GM19324 (cell line): ENCODE results near the gene ZBTB18.
"Not testable (repeated sequence)": the region's sequence is repeated elsewhere in the genome, so short reads cannot be mapped to it uniquely, and the experiment has no call there.

ENCODE experiments used
- ATAC-seq: cut with Tn5 transposase; IDR thresholded peaks from one replicate; pipeline ENCODE4 v1.9.1; 2021; ENCODE audit warnings: mild to moderate bottlenecking, moderate library complexity; ENCODE audit not compliant: unreplicated experiment, low FRiP score

Gene ZBTB18

DNA sequence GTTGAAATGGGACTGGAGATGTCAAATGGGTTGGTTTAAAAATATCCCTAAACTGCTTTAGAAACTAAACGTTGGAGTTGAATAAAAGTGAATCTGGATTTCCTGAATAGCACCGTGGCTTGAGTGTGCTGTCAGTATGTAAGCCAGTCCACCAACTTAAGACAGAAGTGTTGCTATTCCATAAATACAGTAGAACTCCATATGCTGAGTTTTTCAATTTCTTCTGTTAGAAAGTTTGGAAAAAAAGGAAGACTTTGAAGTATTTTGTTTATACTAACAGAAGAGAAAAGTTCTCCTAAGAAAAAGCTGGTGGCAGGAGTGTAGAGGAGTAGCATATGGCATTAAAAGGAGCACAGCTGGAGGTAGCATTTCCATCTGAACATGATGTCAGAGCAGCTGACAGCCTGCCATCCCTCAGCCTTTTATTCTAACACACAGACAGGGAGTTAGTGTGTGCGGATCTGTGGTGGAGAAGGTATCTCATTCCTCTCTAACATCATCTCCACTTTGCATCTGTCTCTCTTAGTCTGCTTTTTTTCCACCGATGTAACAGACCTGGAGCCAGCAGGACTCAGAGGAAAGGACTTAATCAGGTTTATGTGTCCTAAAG is at the start of gene ZBTB18:
Gene ZBTB18, plus strand, starts transcription at position 449 of the 610 bp plus-strand sequence. Its CDS starts 149 bp downstream, at position 598.
- ATAC-seq: no peak

DNA sequence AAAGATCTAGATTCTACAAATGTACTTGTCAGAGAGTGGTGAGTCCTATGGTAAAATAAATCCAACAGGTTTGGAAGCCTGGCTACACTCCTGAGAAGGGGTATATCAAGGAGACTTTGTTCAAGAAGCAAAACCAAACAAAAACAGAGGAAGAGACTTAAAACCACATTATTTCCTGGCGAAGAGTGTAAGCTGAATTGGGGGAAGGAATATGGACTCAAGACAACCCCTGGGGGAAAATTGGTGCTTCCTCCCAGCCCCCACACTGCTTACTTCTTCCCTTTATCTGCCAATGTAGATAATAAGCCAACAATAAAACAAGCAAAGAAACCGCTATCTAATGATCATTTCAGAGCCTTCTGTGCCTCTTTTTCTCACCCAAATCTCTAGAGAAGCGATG is 48.4 kb upstream of the ZBTB18 start:
- ATAC-seq: no peak

DNA sequence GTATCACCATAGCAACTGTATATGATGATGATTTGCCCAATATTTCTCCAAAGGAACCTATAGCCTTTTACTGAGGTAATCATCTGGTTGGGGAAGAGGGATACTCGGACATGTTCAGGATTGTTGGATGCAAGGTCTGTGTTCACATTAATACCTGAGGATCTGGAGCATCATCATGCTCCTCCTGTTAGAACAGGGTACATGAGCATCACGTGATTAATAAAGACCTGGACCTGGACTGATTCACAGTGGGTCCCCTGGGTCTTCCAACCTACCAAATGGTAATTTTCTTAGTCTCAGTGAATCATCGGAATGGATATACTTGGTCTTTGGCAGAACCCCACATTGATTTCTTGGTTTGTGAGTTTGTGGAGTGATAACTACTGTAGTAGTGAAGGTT is 45.6 kb upstream of the ZBTB18 start:
- ATAC-seq: no peak

DNA sequence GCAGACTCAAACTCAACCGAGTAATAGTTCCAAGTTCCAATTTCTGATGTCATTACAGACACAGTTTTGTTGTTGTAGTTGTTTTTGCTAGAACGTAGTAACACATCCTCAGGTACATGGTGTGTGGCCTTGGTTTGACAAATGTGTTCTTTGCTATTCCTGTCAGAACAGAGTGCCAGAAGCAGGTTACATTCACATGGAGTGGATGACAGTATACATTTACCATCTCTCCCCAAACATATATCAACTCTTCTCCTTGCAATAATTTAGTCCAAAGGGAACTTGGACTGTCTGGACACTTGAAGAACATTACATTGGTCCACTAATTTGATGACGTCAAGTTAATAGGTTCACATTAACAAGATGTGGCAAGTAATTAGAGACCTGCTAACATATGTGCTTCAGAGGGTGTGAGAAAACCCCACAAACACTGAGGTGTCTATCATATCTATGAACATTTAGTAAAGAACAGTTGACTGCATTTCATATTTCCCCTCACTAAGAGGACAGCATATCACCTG is 44.6 kb upstream of the ZBTB18 start:
- no peak for ATAC-seq

DNA sequence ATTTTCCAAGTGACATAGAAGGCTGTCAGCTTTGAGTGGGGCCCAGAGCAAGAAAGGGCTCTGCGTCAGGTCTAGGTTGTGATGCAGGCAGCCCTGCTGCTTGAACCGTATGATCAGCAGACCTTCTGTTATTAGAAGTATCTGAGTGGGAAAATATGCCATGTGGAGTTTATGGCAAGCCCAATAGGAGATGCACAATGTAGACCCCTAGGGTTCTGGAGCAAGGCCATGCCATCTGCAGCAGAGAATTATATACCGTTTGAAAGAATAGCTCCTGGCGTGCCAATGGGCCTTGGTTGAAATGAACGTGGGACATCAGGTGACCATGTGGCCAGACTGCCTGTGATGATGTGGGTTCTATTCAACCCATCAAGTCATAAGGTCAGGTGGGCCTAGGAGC is 44.1 kb upstream of the ZBTB18 start:
- no peak for ATAC-seq

DNA sequence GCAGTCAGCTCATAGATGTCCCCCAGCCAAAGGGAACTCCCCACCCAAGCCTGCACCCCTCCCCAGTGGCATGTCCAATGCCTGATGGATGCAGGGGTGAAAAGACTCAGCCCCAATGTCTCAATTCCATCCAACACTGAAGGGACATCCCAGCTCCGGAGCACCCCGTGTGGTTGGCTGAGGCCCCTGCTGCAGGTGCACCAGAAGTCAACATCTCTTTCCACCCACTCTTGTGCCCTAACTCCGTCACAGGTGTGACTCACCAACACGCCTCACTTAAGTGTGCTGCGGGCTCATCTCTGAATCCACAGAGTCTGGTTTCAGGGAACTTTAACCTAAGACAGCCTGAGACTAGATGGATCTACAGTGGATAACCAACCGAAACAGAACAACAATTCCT is 40.9 kb upstream of the ZBTB18 start:
- ATAC-seq: no peak

DNA sequence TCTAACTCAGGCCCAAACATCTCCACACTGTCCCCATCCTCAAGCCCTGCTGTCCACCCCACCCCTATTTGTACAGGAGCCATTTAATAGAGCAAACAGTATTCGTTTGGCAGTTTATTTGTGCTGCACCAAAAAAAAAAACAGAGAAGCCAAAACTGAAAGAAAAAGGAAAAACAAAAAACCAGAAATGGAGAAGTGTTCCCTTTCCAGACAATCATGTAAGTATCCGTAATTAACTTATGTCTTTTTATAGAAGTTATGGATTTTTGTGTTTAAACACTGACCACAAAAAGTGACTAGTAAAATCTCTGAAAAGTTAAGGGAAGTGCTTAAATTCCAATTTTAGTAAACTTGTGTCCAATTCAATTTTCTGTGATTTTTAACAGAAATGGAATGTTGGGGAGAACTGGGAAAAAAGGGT is 40.4 kb upstream of the ZBTB18 start:
- ATAC-seq: no peak

DNA sequence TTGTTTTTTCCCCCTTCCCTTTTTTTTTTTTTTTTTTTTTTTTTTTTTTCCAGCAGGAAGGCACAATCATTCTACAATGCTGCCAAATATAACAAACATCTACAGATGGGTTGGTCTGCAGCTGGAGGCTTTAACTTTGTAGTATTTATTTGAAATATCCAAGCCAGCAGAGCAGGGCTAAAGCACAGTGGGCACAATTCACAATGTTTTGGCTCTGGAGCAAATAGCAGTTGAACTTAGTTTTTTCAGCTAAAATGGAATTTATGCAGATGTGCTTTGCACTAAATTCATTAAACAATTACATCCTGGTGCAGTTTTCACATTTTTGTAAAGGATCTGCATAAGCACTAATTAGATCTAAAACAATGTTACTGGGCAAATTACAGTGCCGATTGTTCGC is 39.8 kb upstream of the ZBTB18 start:
- ATAC-seq: no peak

DNA sequence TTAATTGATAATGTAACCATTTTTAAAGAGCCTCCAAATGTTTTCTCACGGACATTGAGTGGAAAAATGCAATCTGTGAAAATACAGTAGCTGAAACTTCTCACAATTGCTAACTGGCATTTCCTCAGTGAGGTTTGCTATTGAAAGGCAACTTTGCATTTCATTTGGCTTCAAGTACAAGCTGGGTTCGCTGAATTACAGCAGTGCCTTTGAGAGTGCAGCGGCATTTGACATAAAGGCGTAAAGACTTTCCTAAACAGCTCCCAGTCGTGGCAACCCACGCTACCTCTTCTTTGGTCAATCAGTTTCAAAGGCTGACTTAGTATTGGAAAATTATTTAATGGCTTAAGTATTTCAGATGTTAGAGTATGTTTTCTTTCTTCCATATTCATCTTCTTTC is 39.3 kb upstream of the ZBTB18 start:
- ATAC-seq: no peak

DNA sequence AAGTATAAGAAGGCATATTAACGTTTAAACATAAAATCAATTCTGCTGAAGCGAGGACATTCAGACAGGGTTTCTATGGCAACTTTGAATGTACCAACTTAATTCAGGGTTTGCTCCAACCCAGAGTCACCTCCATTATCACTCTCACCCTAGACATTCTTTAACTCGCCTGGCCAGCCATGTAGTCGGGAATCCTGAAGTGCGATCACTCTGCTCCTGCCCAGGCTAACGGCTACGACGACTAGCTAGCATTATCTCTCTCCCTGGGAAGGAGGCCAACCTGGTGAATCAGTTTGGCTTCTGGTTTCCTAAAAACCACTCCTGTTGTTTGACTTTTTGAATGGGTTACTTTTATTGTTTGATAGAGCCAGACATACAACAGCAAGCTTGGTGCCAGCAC is 38.9 kb upstream of the ZBTB18 start:
- no peak for ATAC-seq

DNA sequence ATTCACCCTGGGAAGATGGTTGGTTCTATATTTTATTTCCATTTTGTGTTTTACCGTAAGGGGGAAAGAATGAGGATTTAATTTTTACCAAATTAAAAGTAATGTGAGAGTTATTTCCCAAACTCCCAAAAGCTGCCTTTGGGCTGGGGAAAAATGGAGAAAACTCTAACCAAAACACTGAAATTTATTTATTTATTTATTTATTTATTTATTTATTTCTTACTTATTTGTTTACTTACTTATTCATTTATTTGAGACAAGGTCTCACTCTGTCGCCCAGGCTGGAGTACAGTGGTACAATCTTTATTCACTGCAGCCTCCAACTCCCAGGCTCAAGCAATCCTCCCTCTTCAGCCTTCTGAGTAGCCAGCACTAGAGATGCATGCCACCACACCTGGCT is 38.0 kb upstream of the ZBTB18 start:
- no peak for ATAC-seq

DNA sequence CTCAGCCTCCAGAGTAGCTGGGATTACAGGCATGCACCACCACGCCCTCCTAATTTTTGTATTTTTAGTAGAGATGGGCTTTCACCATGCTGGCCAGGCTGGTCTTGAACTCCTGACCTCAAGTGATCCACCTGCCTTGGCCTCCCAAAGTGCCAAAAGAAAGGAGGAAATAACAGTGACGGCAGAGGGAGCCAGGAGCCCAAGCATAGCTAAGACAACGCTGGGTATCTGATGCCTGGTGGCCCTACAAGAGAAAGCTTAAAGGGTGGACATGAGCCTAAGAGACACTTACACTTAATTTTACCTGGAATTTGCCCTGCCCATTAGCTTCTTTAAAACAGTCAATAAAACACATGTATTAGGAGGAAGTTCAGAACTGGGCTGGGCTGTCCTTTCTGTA is 36.2 kb upstream of the ZBTB18 start:
- ATAC-seq: not testable (repeated sequence)

DNA sequence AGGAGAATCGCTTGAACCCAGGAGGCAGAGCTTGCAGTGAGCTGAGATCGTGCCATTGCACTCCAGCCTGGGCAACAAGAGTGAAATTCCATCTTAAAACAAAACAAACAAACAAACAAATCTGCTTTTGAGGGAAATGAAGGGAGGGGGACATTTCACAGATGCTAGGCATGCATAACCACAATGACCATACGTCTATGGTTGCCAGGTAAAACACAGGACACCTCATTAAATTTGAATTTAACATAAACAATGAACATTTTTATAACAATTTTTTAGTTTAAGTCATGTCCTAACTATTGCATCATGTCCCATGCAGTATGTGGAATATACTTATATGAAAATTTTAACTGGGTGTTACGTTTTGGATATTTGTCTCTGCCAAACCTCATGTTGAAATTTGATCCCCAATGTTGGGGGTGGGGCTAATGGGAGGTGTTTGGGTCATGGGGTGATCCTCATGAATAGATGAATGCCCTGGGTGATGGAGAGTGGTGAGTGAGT is 31.0 kb upstream of the ZBTB18 start:
- ATAC-seq: no peak

DNA sequence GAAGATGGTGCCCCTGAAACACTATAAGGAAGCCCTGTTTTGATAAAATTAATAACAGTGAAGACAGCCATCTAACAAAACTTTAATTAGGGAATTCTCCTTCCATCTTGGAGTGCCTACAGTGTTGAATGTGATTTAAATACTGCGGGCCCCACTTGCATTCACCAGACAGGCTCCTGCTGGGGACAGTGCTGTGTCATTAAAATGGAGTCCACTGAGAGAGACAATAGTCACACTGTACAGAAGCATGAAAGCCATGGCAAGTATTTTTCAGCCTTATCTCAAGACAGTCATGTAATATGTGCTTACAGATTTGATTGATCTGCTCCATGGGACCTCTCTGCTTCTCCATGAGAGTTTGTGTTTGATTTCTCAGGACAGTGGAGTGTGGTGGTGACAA is 29.7 kb upstream of the ZBTB18 start:
- no peak for ATAC-seq

DNA sequence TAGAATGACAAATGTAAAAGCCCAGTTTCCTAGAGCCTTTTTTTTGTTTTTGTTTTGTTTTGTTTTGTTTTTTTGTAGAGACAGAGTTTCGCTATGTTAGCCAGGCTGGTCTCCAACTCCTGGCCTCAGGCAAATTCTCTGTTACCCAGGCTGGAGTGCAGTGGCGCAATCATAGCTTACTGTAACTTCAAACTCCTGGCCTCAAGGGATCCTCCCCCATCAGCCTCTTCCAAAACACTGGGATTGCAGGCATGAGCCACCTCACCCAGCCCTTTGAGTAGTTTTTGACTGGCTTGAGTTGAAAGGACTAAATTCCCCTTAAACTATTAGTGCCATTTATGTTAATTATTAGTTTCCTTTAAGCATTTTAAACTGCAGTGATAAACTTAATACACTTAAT is 28.8 kb upstream of the ZBTB18 start:
- ATAC-seq: no peak

DNA sequence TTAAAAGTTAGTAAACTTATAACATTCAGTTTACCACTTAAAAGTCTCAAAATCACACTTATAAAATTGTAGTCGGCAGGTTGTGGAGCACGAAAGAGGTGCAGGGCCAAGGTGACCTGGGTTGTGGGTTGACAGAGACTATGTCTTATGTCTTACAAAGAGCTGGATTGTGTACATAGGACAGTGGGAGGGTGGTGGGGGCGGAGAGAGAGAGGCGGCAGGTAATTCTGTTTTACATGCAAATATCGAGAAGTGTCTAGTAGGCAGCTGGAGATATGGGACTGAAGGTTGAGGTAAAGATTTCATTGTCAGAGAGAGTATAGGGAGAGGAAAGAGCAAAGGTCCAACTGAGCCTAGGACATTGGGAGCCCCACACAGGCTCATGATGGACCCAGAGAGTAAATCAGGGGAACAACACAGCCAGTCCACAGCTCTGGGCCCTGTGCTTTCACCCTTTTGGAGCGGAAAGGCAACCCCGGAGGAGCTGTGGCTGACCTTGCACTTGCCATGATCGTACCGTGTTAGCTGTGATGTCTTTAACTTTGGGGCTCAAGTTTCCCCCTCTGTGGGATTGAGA is 28.1 kb upstream of the ZBTB18 start:
- no peak for ATAC-seq

DNA sequence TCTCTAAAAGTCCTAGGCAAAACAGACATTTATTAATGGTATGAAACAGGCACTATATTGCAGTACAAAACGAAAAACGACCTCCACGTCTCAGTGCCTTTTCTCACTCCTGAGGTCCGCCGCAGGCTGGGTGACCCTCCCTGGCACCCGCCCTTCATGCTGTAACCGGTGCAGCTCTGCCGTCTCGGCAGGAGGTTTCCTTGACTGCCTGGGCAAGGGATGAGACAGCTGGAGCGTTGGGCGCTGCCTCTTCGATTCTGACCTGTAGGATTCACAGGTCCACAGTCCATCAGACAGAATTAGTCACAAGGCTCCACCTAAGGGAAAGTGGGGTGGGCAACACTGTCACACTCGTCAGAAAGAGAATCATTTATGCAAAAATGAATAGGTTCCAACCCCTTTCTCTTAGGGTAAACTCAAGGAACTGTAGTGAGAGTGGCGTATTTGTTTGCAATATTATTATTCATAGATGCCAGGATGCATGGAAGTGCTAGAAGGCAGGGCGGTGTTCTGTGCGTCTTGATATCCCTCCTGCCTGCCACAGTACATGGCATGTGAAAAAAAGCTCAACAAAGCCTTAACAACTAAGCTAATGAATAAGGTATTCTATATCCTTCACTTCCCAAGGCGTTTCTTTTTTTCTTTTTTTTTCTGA is 23.5 kb upstream of the ZBTB18 start:
- no peak for ATAC-seq

DNA sequence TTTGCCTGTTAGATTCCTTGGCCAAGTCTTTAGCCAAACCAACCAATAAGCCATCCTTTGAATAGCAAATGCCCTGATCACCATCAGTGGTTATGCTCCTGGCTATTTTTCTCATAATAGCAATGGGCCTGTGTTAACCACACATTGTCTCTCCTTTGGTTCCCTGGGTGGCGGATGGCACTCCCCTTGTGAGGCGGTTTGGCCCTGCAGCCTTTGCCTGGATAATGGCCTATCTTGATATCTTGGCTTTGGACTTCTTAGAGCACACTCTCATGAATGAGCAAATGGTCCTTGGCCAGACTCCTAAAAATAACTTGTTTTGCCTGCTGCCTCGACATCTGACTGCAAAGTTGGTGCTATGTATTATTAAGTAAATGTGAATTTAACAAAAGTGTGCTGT is 22.4 kb upstream of the ZBTB18 start:
- no peak for ATAC-seq

DNA sequence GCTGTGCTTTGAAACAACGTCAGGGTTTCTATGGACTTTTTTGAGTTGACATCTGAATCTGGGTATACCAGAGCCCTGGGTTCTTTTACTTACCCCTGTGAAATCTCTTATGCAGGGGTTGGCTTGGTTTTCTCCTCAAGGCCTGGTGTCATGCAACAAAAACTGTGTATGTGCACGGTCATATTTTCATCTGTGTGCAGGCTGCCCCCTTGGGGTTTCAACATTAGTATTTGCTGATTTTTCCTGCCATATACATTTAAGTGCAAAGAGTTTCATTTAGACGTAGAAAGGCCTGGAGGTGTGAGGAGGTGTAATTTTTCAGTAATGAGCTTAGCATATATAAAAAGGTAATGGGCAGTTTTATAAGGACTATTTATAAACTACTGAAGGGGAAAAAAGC is 22.0 kb upstream of the ZBTB18 start:
- ATAC-seq: no peak

DNA sequence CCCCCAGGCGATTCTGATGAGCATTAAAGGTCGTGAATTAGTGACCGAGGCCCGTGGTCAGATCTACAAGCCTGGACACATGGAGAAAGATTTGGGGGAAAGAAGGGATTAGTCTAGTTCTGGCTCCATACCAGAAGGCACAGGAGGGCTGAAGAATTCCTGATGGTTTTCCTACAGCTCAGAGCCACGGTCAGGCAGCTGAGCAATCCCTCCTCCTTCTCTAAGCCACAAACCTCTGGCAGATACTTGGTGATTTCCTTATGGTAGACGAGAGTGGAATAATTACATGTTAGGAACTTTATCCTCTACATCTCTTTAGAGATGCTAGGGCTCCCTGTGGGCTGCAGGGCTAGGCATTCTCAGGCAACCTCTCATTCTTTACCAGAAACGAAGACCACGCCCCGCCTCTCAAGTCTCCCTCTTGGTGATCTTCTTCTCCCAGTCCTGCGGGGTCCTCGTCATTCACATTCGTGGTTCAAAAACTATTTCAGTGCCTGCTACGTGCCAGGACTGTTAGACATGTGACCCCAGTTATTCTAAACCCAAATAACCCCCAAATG is 20.5 kb upstream of the ZBTB18 start:
- ATAC-seq: no peak

DNA sequence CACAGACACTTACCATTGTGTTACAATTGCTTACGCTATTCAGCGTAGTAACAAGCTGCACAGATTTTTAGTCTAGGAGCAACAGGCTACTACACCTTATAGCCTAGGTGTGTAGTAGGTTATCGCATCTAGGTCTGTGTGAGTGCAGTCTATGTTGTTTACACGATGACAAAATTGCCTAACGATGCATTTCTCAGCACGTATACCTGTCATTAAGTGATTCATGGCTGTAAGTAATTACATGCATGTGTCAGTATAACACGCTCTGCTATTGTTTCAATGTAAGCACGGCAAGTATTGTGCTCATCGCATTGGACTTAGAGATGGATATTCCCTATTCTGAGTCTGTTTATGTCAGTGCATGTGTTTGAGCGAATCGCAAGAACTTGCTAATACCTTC is 15.7 kb upstream of the ZBTB18 start:
- ATAC-seq: no peak

DNA sequence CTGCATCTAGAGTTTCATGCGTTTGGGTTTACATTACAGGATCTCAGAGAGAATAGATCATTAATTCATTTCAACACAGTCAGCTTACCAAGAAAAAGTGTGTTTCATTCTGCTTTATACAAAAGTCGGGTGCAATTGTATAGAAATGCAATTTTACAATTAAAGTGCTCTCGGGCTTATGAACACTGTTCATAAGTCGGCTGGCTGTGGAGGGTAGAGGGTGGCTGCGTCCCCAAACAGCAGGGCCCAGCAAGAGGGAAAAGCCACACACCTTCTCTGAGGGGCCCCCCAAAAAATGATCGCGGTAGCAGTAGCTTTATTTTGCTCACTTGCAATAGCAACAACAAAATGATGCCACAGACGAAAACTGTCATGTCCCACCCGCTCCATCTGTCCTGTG is 13.8 kb upstream of the ZBTB18 start:
- ATAC-seq: no peak
